ENCODE results near the gene AHRR. TPM values are rescaled to one million over a fixed set of nuclear protein-coding genes. Genes with fewer than 3 reads are reported as not detected.

Gene AHRR
- total RNA-seq, 4 donors from 2014 or later, result 1.3 to 8.8 (median 1.5) TPM

DNA sequence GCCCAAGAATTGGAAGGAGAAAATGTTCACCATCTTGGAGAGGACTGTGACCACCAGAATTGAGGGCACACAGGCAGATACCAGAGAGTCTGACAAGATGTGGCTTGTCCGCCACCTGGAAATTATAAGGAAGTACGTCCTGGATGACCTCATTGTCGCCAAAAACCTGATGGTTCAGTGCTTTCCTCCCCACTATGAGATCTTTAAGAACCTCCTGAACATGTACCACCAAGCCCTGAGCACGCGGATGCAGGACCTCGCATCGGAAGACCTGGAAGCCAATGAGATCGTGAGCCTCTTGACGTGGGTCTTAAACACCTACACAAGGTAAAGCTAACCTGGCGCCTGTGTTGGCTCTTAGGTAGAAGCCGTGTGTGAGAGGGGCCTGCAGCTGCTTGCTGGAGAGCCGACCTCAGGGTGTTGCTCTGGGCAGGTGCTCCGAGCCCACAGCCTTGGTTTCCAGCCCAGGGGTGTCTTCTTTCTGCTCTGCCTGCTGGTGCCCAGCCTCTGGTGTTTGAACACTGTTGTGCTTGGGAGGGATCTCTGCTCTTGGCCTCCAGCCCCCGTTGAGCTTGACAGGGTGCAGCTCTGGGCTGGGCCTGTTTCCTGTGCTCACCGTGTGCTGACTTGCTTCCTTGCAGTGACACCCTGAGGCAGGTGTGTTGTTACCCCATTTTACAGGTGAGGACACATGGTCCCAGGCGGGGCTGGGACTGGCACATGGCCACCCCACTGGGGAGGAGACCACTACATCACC, 132.4 kb downstream of the AHRR start:
- Histone ChIP-seq H3K4me1 (no peaks in the 10 kb centered on the region), H3K4me3 (no peak overlapping the region), H3K9me3 (peaks cover 7 to 14% of the 10 kb centered on the region in 2 donors), H3K36me3 (peaks cover 0 to 69% (median 29%) of the 10 kb centered on the region in 4 donors), H3K27ac (no peak overlapping the region), H3K27me3 (no peaks in the 10 kb centered on the region)
- in situ Hi-C loops (cut with MboI; ENCODE audit: low pct_ligation_motif_present in 1 of 4, low pct_unique_long_range_greater_than_20kb in 1 of 4, low sequenced_read_pairs in 3 of 4), result no loop called here
- DNase-seq, result peak; percentile 6
- TF ChIP-seq POLR2AphosphoS5 (IDR thresholded peaks at IDR 0.05), result no peak
- TF ChIP-seq, protein P1, sequence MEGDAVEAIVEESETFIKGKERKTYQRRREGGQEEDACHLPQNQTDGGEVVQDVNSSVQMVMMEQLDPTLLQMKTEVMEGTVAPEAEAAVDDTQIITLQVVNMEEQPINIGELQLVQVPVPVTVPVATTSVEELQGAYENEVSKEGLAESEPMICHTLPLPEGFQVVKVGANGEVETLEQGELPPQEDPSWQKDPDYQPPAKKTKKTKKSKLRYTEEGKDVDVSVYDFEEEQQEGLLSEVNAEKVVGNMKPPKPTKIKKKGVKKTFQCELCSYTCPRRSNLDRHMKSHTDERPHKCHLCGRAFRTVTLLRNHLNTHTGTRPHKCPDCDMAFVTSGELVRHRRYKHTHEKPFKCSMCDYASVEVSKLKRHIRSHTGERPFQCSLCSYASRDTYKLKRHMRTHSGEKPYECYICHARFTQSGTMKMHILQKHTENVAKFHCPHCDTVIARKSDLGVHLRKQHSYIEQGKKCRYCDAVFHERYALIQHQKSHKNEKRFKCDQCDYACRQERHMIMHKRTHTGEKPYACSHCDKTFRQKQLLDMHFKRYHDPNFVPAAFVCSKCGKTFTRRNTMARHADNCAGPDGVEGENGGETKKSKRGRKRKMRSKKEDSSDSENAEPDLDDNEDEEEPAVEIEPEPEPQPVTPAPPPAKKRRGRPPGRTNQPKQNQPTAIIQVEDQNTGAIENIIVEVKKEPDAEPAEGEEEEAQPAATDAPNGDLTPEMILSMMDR (IDR thresholded peaks at IDR 0.05), result no peak
- no peak for TF ChIP-seq POLR2A (IDR thresholded peaks at IDR 0.05)
- intact Hi-C loops (cut with DNase I; ENCODE audit: low total_unique reads), result no loop called here
- 88% methylated on average over 16 of the region's 16 CpGs; no CpG with 5 or more reads in 1 of the 2 donors for WGBS, 2 donors (ENCODE audit: low coverage in 1 of 2)

GRCh38 chr5:454936-455335, 133.4 kb downstream of the AHRR start:
- Histone ChIP-seq H3K27ac (no peak overlapping the region), H3K4me3 (no peak overlapping the region), H3K4me1 (no peaks in the 10 kb centered on the region), H3K36me3 (peaks cover 0 to 69% (median 29%) of the 10 kb centered on the region in 4 donors), H3K9me3 (peaks cover 7 to 14% of the 10 kb centered on the region in 2 donors), H3K27me3 (no peaks in the 10 kb centered on the region)
- TF ChIP-seq POLR2AphosphoS5 (IDR thresholded peaks at IDR 0.05), result no peak
- TF ChIP-seq POLR2A (IDR thresholded peaks at IDR 0.05), result no peak
- TF ChIP-seq, protein P1 (IDR thresholded peaks at IDR 0.05), result no peak
- TF ChIP-seq EP300 (IDR thresholded peaks at IDR 0.05; ENCODE audit: low read depth), result no peak
- in situ Hi-C loops (cut with MboI; ENCODE audit: low pct_ligation_motif_present in 1 of 4, low pct_unique_long_range_greater_than_20kb in 1 of 4, low sequenced_read_pairs in 3 of 4), result no loop called here
- WGBS, 2 donors (ENCODE audit: low coverage in 1 of 2), result 87 to 100% methylated on average over 3 to 11 of the region's 11 CpGs
- peak; percentile 5 for DNase-seq
- intact Hi-C loops (cut with DNase I; ENCODE audit: low total_unique reads), result no loop called here

DNA sequence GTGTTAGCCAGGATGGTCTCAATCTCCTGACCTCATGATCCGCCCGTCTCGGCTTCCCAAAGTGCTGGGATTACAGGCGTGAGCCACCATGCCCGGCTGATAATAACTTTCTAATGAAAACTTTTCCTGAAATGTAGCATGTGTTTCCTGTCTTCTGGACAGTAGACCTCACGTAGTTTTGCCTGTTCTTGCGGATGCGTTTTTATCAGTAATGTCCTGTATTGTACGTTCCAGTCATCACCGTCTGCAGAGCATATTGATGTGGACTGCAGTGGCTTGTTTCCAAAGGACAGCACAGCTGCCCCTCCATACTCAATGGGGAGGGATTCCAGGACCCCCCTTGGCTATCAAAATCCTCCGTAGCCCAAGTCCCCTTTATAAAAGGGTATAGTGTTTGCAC, 134.3 kb downstream of the AHRR start:
- TF ChIP-seq EP300 (IDR thresholded peaks at IDR 0.05; ENCODE audit: low read depth) (no peak), POLR2A (IDR thresholded peaks at IDR 0.05) (no peak)
- TF ChIP-seq, protein P1 (IDR thresholded peaks at IDR 0.05), result no peak
- H3K9me3 ChIP-seq, result peaks cover 7 to 14% of the 10 kb centered on the region in 2 donors
- H3K4me1 ChIP-seq, result no peaks in the 10 kb centered on the region
- intact Hi-C loops (cut with DNase I; ENCODE audit: low total_unique reads) (no loop called here), in situ Hi-C loops (cut with MboI; ENCODE audit: low pct_ligation_motif_present in 1 of 4, low pct_unique_long_range_greater_than_20kb in 1 of 4, low sequenced_read_pairs in 3 of 4) (no loop called here)
- peaks cover 0 to 63% (median 29%) of the 10 kb centered on the region in 4 donors for H3K36me3 ChIP-seq
- no peak for DNase-seq
- no peaks in the 10 kb centered on the region for H3K27me3 ChIP-seq
- no peak overlapping the region for H3K27ac ChIP-seq
- no peak overlapping the region for H3K4me3 ChIP-seq
- WGBS, 2 donors (ENCODE audit: low coverage in 1 of 2), result 94 to 97% methylated on average over 5 to 11 of the region's 11 CpGs

DNA sequence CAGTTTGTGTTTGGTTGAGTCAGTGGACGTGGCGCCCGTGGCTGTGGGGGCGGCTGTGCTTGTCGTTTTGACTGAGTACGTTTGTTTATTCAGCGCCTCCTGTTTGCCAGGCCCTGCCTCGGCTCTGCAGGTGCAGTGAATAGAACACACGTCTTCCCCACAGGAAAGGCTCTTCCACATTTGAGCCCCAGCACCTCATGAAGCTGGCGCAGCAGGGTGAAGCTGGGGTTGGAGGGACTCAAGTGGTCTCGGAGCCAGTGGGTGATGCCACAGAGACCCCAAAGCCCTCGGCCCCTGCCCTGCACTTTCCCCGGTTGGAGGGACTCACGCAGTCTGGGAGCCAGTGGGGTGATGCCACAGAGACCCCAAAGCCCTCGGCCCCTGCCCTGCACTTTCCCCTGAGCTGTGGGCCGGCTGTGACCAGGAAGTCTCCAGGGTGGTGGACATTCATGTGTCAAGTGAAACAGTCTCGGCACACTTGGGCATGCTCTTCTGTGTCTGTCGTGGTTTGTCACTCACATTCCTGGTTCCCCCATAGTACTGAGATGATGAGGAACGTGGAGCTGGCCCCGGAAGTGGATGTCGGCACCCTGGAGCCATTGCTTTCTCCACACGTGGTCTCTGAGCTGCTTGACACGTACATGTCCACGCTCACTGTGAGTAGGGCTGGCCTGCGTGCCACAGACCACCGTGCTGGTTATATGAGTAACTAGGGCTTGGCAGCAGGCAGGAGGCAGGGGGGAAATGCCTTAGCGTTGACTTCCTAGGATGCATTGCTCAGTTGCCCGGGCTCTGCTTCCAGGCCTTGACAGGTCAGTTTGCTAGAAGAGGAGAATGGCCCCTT, 135.1 kb downstream of the AHRR start:
- H3K4me3 ChIP-seq, result no peak overlapping the region
- H3K27me3 ChIP-seq, result no peaks in the 10 kb centered on the region
- no peaks in the 10 kb centered on the region for H3K4me1 ChIP-seq
- peaks cover 5 to 9% of the 10 kb centered on the region in 2 donors for H3K9me3 ChIP-seq
- H3K36me3 ChIP-seq, result peaks cover 0 to 60% (median 26%) of the 10 kb centered on the region in 4 donors
- intact Hi-C loops (cut with DNase I; ENCODE audit: low total_unique reads) (no loop called here), in situ Hi-C loops (cut with MboI; ENCODE audit: low pct_ligation_motif_present in 1 of 4, low pct_unique_long_range_greater_than_20kb in 1 of 4, low sequenced_read_pairs in 3 of 4) (no loop called here)
- DNase-seq, result peak; percentile 4
- H3K27ac ChIP-seq, result no peak overlapping the region
- no peak for TF ChIP-seq EP300 (IDR thresholded peaks at IDR 0.05; ENCODE audit: low read depth)
- TF ChIP-seq POLR2A (IDR thresholded peaks at IDR 0.05), result no peak
- TF ChIP-seq, protein P1 (IDR thresholded peaks at IDR 0.05), result no peak
- no peak for TF ChIP-seq POLR2AphosphoS5 (IDR thresholded peaks at IDR 0.05)
- 79 to 88% methylated on average over 7 to 28 of the region's 28 CpGs for WGBS, 2 donors (ENCODE audit: low coverage in 1 of 2)

All from transverse colon (tissue), 4 donors.